Astrocyte (in vitro differentiated cells and primary cell): ENCODE measurements around the gene GLT8D2. TPM values are rescaled to one million over a fixed set of nuclear protein-coding genes. Genes with fewer than 3 reads are reported as not detected.

ENCODE experiments used
- DNase-seq: peaks from one replicate; pipeline ENCODE4 v3.0.0-alpha.2; 2010; ENCODE audit warnings: low read depth
- FAIRE-seq: peaks from 2 replicates; lab custom pipeline; 2011; peaks lifted over from hg19 to GRCh38; lab: Jason Lieb, UNC
- H2AFZ ChIP-seq: 2 replicates; pipeline ENCODE4 v1.6.0; 2012; ENCODE audit warnings: low read depth, low read length, inconsistent platforms
- H3K27ac ChIP-seq: 2 replicates; pipeline ENCODE4 v1.5.1; 2011; ENCODE audit warnings: low read depth, low read length, inconsistent platforms
- H3K27me3 ChIP-seq: 2 replicates; pipeline ENCODE4 v1.6.0; 2011; ENCODE audit warnings: low read length, inconsistent platforms; ENCODE audit not compliant: insufficient read depth
- H3K36me3 ChIP-seq: 2 replicates; pipeline ENCODE4 v1.5.1; 2011; ENCODE audit warnings: low read length, inconsistent platforms; ENCODE audit not compliant: insufficient read depth
- H3K4me1 ChIP-seq: 2 replicates; pipeline ENCODE4 v1.5.1; 2011; ENCODE audit warnings: low read length, inconsistent platforms; ENCODE audit not compliant: insufficient read depth
- H3K4me2 ChIP-seq: 2 replicates; pipeline ENCODE4 v1.6.0; 2012; ENCODE audit warnings: low read length, inconsistent platforms
- H3K4me3 ChIP-seq: 2 replicates; pipeline ENCODE4 v1.5.1; 2011; ENCODE audit warnings: low read depth, mild to moderate bottlenecking, low read length, inconsistent platforms; ENCODE audit not compliant: insufficient read depth
- H3K79me2 ChIP-seq: 2 replicates; pipeline ENCODE4 v1.6.0; 2012; ENCODE audit warnings: mild to moderate bottlenecking, low read length, inconsistent platforms; ENCODE audit not compliant: insufficient read depth
- H3K9ac ChIP-seq: 2 replicates; pipeline ENCODE4 v1.6.0; 2012; ENCODE audit warnings: mild to moderate bottlenecking, low read length, inconsistent platforms
- H3K9me3 ChIP-seq: 2 replicates; pipeline ENCODE4 v1.5.1; 2012; ENCODE audit warnings: low read depth, mild to moderate bottlenecking, low read length, inconsistent platforms; ENCODE audit not compliant: insufficient read depth
- H4K20me1 ChIP-seq: 2 replicates; pipeline ENCODE4 v1.6.0; 2012; ENCODE audit warnings: low read length, inconsistent platforms; ENCODE audit not compliant: insufficient read depth
- H3K27ac Mint-ChIP-seq: one replicate; pipeline ENCODE4 v1.8.0; 2021; ENCODE audit warnings: mild to moderate bottlenecking, mixed read lengths; ENCODE audit not compliant: unreplicated experiment
- H3K27me3 Mint-ChIP-seq: one replicate; pipeline ENCODE4 v1.8.0; 2021; ENCODE audit warnings: low read depth, mixed read lengths; ENCODE audit not compliant: unreplicated experiment
- H3K36me3 Mint-ChIP-seq: one replicate; pipeline ENCODE4 v1.8.0; 2021; ENCODE audit warnings: low read depth, mixed read lengths; ENCODE audit not compliant: unreplicated experiment
- H3K4me1 Mint-ChIP-seq: one replicate; pipeline ENCODE4 v1.8.0; 2021; ENCODE audit warnings: low read depth, mixed read lengths; ENCODE audit not compliant: unreplicated experiment
- H3K4me3 Mint-ChIP-seq: one replicate; pipeline ENCODE4 v1.8.0; 2021; ENCODE audit warnings: mild to moderate bottlenecking, moderate library complexity, mixed read lengths; ENCODE audit not compliant: unreplicated experiment
- H3K9me3 Mint-ChIP-seq: one replicate; pipeline ENCODE4 v1.8.0; 2021; ENCODE audit warnings: mild to moderate bottlenecking, mixed read lengths; ENCODE audit not compliant: unreplicated experiment
- EZH2 ChIP-seq: IDR thresholded peaks from 2 replicates; pipeline ENCODE4 v1.6.1; 2012; ENCODE audit warnings: mild to moderate bottlenecking, low read length, inconsistent platforms; ENCODE audit not compliant: insufficient read depth
- total RNA-seq: library from RNA; stranded (reverse); gene quantifications from 2 replicates; pipeline ENCODE4 v1.2.1, GENCODE V29; 2021
- TF ChIP-seq, protein P1 (sequence below): IDR thresholded peaks from 2 replicates; pipeline ENCODE4 v1.5.1; 2011; ENCODE audit warnings: low read depth, mild to moderate bottlenecking, inconsistent platforms, low read length, moderate library complexity; ENCODE audit not compliant: insufficient read depth

GLT8D2 gene
- total RNA-seq, 1 donor from 2014 or later: 11.1 TPM

GRCh38 chr12:104063712-104064030 lies 13.7 kb upstream of the GLT8D2 start:
- peak overlapping the region; percentile 80 for H3K27ac ChIP-seq
- peaks cover 14% of the 10 kb centered on the region for H4K20me1 ChIP-seq
- H3K4me2 ChIP-seq: peak overlapping the region; percentile 95
- H3K9me3 ChIP-seq: no peaks in the 10 kb centered on the region
- Mint-ChIP-seq H3K9me3 (no peaks in the 10 kb centered on the region), H3K27ac (peak overlapping the region; percentile 74), H3K4me3 (peak overlapping the region; percentile 89), H3K4me1 (peaks cover 17% of the 10 kb centered on the region), H3K36me3 (no peaks in the 10 kb centered on the region), H3K27me3 (no peaks in the 10 kb centered on the region)
- H3K9ac ChIP-seq: peak overlapping the region; percentile 88
- DNase-seq (peak; percentile 53), FAIRE-seq (peak; percentile 5)
- peaks cover 8% of the 10 kb centered on the region for H3K36me3 ChIP-seq
- H3K4me3 ChIP-seq: peak overlapping the region; percentile 96
- H3K27me3 ChIP-seq: no peaks in the 10 kb centered on the region
- peaks cover 11% of the 10 kb centered on the region for H3K4me1 ChIP-seq
- peaks cover 33% of the 10 kb centered on the region for H3K79me2 ChIP-seq
- TF ChIP-seq, protein P1, sequence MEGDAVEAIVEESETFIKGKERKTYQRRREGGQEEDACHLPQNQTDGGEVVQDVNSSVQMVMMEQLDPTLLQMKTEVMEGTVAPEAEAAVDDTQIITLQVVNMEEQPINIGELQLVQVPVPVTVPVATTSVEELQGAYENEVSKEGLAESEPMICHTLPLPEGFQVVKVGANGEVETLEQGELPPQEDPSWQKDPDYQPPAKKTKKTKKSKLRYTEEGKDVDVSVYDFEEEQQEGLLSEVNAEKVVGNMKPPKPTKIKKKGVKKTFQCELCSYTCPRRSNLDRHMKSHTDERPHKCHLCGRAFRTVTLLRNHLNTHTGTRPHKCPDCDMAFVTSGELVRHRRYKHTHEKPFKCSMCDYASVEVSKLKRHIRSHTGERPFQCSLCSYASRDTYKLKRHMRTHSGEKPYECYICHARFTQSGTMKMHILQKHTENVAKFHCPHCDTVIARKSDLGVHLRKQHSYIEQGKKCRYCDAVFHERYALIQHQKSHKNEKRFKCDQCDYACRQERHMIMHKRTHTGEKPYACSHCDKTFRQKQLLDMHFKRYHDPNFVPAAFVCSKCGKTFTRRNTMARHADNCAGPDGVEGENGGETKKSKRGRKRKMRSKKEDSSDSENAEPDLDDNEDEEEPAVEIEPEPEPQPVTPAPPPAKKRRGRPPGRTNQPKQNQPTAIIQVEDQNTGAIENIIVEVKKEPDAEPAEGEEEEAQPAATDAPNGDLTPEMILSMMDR: no peak
- no peak for TF ChIP-seq EZH2
- peak overlapping the region; percentile 98 for H2AFZ ChIP-seq

DNA sequence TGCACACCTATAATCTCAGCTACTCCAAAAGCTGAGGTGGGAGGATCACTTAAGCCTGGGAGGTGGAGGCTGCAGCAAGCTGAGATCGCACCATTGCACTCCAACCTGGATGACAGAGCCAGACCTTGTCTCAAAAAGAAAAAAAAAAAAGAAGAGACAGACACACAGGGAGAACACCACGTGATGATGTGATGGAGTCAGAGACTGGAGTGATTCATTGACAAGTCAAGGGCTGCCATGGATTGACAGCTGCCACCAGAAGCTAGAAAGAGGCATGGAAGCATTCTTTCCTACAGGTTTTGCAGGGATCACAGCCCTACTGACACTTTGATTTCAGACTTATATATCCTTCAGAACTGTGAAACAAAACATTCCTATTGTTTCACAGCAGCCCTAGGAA lies 10.8 kb upstream of the GLT8D2 start:
- Mint-ChIP-seq H3K27ac (no peak overlapping the region), H3K4me3 (no peak overlapping the region), H3K9me3 (no peaks in the 10 kb centered on the region), H3K4me1 (peaks cover 14% of the 10 kb centered on the region), H3K36me3 (no peaks in the 10 kb centered on the region), H3K27me3 (peaks cover 1% of the 10 kb centered on the region)
- no peak for DNase-seq
- peaks cover 7% of the 10 kb centered on the region for H4K20me1 ChIP-seq
- H2AFZ ChIP-seq: no peak overlapping the region
- H3K27ac ChIP-seq: no peak overlapping the region
- no peaks in the 10 kb centered on the region for H3K27me3 ChIP-seq
- FAIRE-seq: no peak
- H3K36me3 ChIP-seq: no peaks in the 10 kb centered on the region
- H3K4me2 ChIP-seq: no peak overlapping the region
- H3K9me3 ChIP-seq: no peaks in the 10 kb centered on the region
- no peak overlapping the region for H3K9ac ChIP-seq
- H3K79me2 ChIP-seq: peaks cover 15% of the 10 kb centered on the region
- H3K4me1 ChIP-seq: peaks cover 8% of the 10 kb centered on the region
- no peak for TF ChIP-seq EZH2
- TF ChIP-seq, protein P1: no peak
- no peak overlapping the region for H3K4me3 ChIP-seq

GRCh38 chr12:104059963-104060362 lies 10.0 kb upstream of the GLT8D2 start:
- Histone ChIP-seq H3K9me3 (no peaks in the 10 kb centered on the region), H3K4me1 (no peaks in the 10 kb centered on the region), H3K79me2 (peaks cover 6% of the 10 kb centered on the region), H3K27ac (no peak overlapping the region), H3K36me3 (no peaks in the 10 kb centered on the region), H4K20me1 (no peaks in the 10 kb centered on the region), H3K27me3 (no peaks in the 10 kb centered on the region), H3K4me3 (no peak overlapping the region), H3K9ac (no peak overlapping the region), H2AFZ (no peak overlapping the region), H3K4me2 (no peak overlapping the region)
- H3K27ac Mint-ChIP-seq: peak overlapping the region; percentile 36
- H3K4me1 Mint-ChIP-seq: peaks cover 9% of the 10 kb centered on the region
- no peaks in the 10 kb centered on the region for H3K9me3 Mint-ChIP-seq
- peaks cover 1% of the 10 kb centered on the region for H3K27me3 Mint-ChIP-seq
- peak overlapping the region; percentile 2 for H3K4me3 Mint-ChIP-seq
- FAIRE-seq (no peak), DNase-seq (no peak)
- no peak for TF ChIP-seq EZH2
- H3K36me3 Mint-ChIP-seq: no peaks in the 10 kb centered on the region
